NOMO-1 (cell line): Measurements from ENCODE around the gene CTBP2.

Experiments
- DNase-seq, 2 experiments: peaks; one replicate each; lab custom pipeline; 2025; ENCODE audit not compliant: unreplicated experiment in 2 of 2; lab: John Stamatoyannopoulos, UW

CTBP2 gene

GRCh38 chr10:125147971-125148439, 12.4 kb downstream of the CTBP2 start:
- peak; percentile 37 to 51 for DNase-seq

- DNase-seq = no peak
Measured at GRCh38 chr10:125146791-125147579, 13.4 kb downstream of the CTBP2 start.

- no peak for DNase-seq
Measured at GRCh38 chr10:125145636-125146035, 14.7 kb downstream of the CTBP2 start.

- peak in 1 of 2 experiments; percentile 2 for DNase-seq
Measured at GRCh38 chr10:125144693-125145623, 15.4 kb downstream of the CTBP2 start.

GRCh38 chr10:125144206-125144605, 16.2 kb downstream of the CTBP2 start:
- DNase-seq = no peak

GRCh38 chr10:125142946-125143345, 17.4 kb downstream of the CTBP2 start:
- DNase-seq = no peak

- DNase-seq = no peak
Measured at GRCh38 chr10:125141860-125142484, 18.4 kb downstream of the CTBP2 start.

- no peak for DNase-seq
Measured at GRCh38 chr10:125141150-125141859, 19.1 kb downstream of the CTBP2 start.

- no peak for DNase-seq
Measured at GRCh38 chr10:125140151-125140550, 20.2 kb downstream of the CTBP2 start.

- DNase-seq = no peak
Measured at GRCh38 chr10:125137601-125138438, 22.5 kb downstream of the CTBP2 start.

- DNase-seq = no peak
Measured at GRCh38 chr10:125136087-125136486, 24.3 kb downstream of the CTBP2 start.

- no peak for DNase-seq
Measured at GRCh38 chr10:125135771-125136035, 24.7 kb downstream of the CTBP2 start.

- DNase-seq = no peak
Measured at GRCh38 chr10:125134916-125135770, 25.2 kb downstream of the CTBP2 start.

GRCh38 chr10:125134483-125134848, 25.9 kb downstream of the CTBP2 start:
- no peak for DNase-seq

GRCh38 chr10:125133696-125134482, 26.5 kb downstream of the CTBP2 start:
- no peak for DNase-seq

GRCh38 chr10:125132344-125132743, 28.0 kb downstream of the CTBP2 start:
- no peak for DNase-seq

GRCh38 chr10:125130916-125131315, 29.4 kb downstream of the CTBP2 start:
- no peak for DNase-seq

- no peak for DNase-seq
Measured at GRCh38 chr10:125130260-125130659, 30.1 kb downstream of the CTBP2 start.
